ENCODE results near the gene MGMT.

- TF ChIP-seq CTCF (IDR thresholded peaks at IDR 0.05): no peak
- TF ChIP-seq EP300 (IDR thresholded peaks at IDR 0.05): no peak
- no peak for TF ChIP-seq POLR2A (IDR thresholded peaks at IDR 0.05; ENCODE audit: low read depth)
Measured at GRCh38 chr10:129799942-129800341, 332.9 kb downstream of the MGMT start.
